Kidney capillary endothelial cell (primary cell): ENCODE measurements around the gene SPATA31A7.
"Not testable (repeated sequence)": the region's sequence is repeated elsewhere in the genome, so short reads cannot be mapped to it uniquely, and the experiment has no call there.

Experiments
- DNase-seq: peaks from one replicate; pipeline ENCODE4 v3.0.0-alpha.2; 2018; ENCODE audit warnings: low spot score

Gene SPATA31A7

GRCh38 chr9:61189736-61190135 lies at the start of gene SPATA31A7:
SPATA31A7 (plus strand) TSS chr9:61190036; CDS start chr9:61190065, 29 bp downstream.
- DNase-seq: not testable (repeated sequence)

DNA sequence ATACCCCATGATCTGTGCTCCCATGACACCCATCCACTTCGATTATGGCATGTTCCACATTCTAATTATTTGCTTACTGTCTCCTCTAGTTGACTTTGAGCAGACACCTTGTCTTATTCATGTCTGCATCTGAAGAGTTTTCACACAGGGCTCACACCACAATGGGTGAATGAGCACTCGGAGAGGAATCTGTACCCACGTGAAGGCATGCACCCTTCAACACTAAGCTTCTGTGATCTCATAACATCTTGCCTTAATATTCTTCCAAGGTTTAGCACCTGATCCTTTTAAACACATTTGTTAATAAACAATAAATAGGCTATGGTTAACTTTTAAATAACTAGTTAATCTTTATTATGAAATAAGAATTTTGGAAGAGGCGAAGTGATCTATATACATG lies 36.6 kb downstream of the SPATA31A7 start:
- DNase-seq: not testable (repeated sequence)
